Liver (tissue), 3 donors: Measurements from ENCODE around the gene ZFHX2.

ENCODE experiments used
- ATF3 ChIP-seq: IDR thresholded peaks from 2 replicates; pipeline ENCODE4 v1.6.1; 2016; ENCODE audit warnings: antibody characterized with exemption
- GABPA ChIP-seq, 2 donors: IDR thresholded peaks in 1 of 2; conservative IDR thresholded peaks in 1 of 2; 2 replicates each; pipeline ENCODE4 v1.6.1; 2016; ENCODE audit warnings: antibody characterized with exemption in 2 of 2, mild to moderate bottlenecking in 1 of 2, moderate library complexity in 1 of 2
- HNF4A ChIP-seq, 2 donors: conservative IDR thresholded peaks; 2 replicates each; pipeline ENCODE4 v1.6.1; 2016; ENCODE audit warnings: antibody characterized with exemption in 2 of 2, mild to moderate bottlenecking in 2 of 2
- JUND ChIP-seq, 2 donors: IDR thresholded peaks; 2 replicates each; pipeline ENCODE4 v1.6.1; 2016; ENCODE audit warnings: antibody characterized with exemption in 2 of 2
- MAX ChIP-seq: IDR thresholded peaks from 2 replicates; pipeline ENCODE4 v1.6.1; 2016; ENCODE audit warnings: antibody characterized with exemption
- RAD21 ChIP-seq, 2 donors: IDR thresholded peaks; 2 replicates each; pipeline ENCODE4 v1.6.1; 2016; ENCODE audit warnings: antibody characterized with exemption in 2 of 2, mild to moderate bottlenecking in 2 of 2
- RXRA ChIP-seq, 2 donors: IDR thresholded peaks; 2 replicates each; pipeline ENCODE4 v1.6.1; 2017 to 2018; ENCODE audit warnings: antibody characterized with exemption in 2 of 2, mild to moderate bottlenecking in 1 of 2
- SP1 ChIP-seq: IDR thresholded peaks from 2 replicates; pipeline ENCODE4 v1.6.1; 2018; ENCODE audit warnings: antibody characterized with exemption, mild to moderate bottlenecking
- TAF1 ChIP-seq: conservative IDR thresholded peaks from 2 replicates; pipeline ENCODE4 v1.6.1; 2016; ENCODE audit warnings: antibody characterized with exemption, mild to moderate bottlenecking
- YY1 ChIP-seq: IDR thresholded peaks from 2 replicates; pipeline ENCODE4 v1.6.1; 2016; ENCODE audit warnings: antibody characterized with exemption, mild to moderate bottlenecking
- TF ChIP-seq, protein P1 (sequence below): fragments of 150-350 bp; IDR thresholded peaks from 2 replicates; pipeline ENCODE4 v1.5.1; 2017; ENCODE audit warnings: improper control_type of control experiment, low read depth, low read length; ENCODE audit not compliant: missing input control
- donor health status: healthy.
- donor health status: healthy.

GRCh38 chr14:23600806-23601205 lies 49.2 kb upstream of the ZFHX2 start:
- no peak for TF ChIP-seq YY1
- TF ChIP-seq HNF4A (conservative IDR thresholded peaks at IDR 0.05): no peak
- TF ChIP-seq, protein P1, sequence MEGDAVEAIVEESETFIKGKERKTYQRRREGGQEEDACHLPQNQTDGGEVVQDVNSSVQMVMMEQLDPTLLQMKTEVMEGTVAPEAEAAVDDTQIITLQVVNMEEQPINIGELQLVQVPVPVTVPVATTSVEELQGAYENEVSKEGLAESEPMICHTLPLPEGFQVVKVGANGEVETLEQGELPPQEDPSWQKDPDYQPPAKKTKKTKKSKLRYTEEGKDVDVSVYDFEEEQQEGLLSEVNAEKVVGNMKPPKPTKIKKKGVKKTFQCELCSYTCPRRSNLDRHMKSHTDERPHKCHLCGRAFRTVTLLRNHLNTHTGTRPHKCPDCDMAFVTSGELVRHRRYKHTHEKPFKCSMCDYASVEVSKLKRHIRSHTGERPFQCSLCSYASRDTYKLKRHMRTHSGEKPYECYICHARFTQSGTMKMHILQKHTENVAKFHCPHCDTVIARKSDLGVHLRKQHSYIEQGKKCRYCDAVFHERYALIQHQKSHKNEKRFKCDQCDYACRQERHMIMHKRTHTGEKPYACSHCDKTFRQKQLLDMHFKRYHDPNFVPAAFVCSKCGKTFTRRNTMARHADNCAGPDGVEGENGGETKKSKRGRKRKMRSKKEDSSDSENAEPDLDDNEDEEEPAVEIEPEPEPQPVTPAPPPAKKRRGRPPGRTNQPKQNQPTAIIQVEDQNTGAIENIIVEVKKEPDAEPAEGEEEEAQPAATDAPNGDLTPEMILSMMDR: no peak
- no peak for TF ChIP-seq JUND (IDR thresholded peaks at IDR 0.05)
- TF ChIP-seq RAD21 (IDR thresholded peaks at IDR 0.05): no peak
- TF ChIP-seq MAX: no peak
- TF ChIP-seq ATF3: no peak
- no peak for TF ChIP-seq SP1
- TF ChIP-seq TAF1: no peak
- no peak for TF ChIP-seq GABPA (IDR thresholded peaks at IDR 0.05 in 1 of 2, conservative IDR thresholded peaks at IDR 0.05 in 1 of 2)
- no peak for TF ChIP-seq RXRA (IDR thresholded peaks at IDR 0.05)
